HG03135 (cell line): Measurements from ENCODE around the gene ASAP3.

Experiments
- ATAC-seq: cut with Tn5 transposase; IDR thresholded peaks from one replicate; pipeline ENCODE4 v1.9.1; 2021; ENCODE audit warnings: mild to moderate bottlenecking, moderate library complexity; ENCODE audit not compliant: unreplicated experiment

The ASAP3 gene

GRCh38 chr1:23424293-23425192 is 59.4 kb downstream of the ASAP3 start, which contains the start of gene TCEA3:
Gene TCEA3 (minus strand): TSS chr1:23424748. CDS start chr1:23424633, 115 bp downstream.
- no peak for ATAC-seq

GRCh38 chr1:23423415-23424292 is 60.3 kb downstream of the ASAP3 start:
- no peak for ATAC-seq

- no peak for ATAC-seq
Observed at GRCh38 chr1:23422941-23423340, 61.0 kb downstream of the ASAP3 start.

GRCh38 chr1:23422241-23422877 is 61.6 kb downstream of the ASAP3 start:
- no peak for ATAC-seq

GRCh38 chr1:23421753-23422240 is 62.2 kb downstream of the ASAP3 start:
- ATAC-seq: no peak

GRCh38 chr1:23421343-23421742 is 62.6 kb downstream of the ASAP3 start:
- no peak for ATAC-seq

GRCh38 chr1:23420778-23421177 is 63.2 kb downstream of the ASAP3 start:
- no peak for ATAC-seq

- no peak for ATAC-seq
Observed at GRCh38 chr1:23419180-23419579, 64.8 kb downstream of the ASAP3 start.

- no peak for ATAC-seq
Observed at GRCh38 chr1:23417570-23417969, 66.4 kb downstream of the ASAP3 start.

GRCh38 chr1:23416964-23417363 is 67.0 kb downstream of the ASAP3 start:
- no peak for ATAC-seq

GRCh38 chr1:23408797-23409290 is 75.1 kb downstream of the ASAP3 start:
- ATAC-seq: no peak

- ATAC-seq: no peak
Observed at GRCh38 chr1:23407016-23407630, 76.9 kb downstream of the ASAP3 start.

GRCh38 chr1:23405946-23406345 is 78.0 kb downstream of the ASAP3 start:
- no peak for ATAC-seq

GRCh38 chr1:23403735-23404486 is 80.1 kb downstream of the ASAP3 start:
- no peak for ATAC-seq

- no peak for ATAC-seq
Observed at GRCh38 chr1:23403355-23403734, 80.6 kb downstream of the ASAP3 start.

GRCh38 chr1:23403038-23403336 is 81.0 kb downstream of the ASAP3 start:
- ATAC-seq: no peak

- no peak for ATAC-seq
Observed at GRCh38 chr1:23402286-23403037, 81.5 kb downstream of the ASAP3 start.

- ATAC-seq: no peak
Observed at GRCh38 chr1:23401313-23401712, 82.7 kb downstream of the ASAP3 start.
